PFSK-1 (cell line): Measurements from ENCODE around the gene UPF3B.

Experiments
- FOXP2 ChIP-seq: optimal IDR thresholded peaks from 2 replicates; pipeline ENCODE3; 2011; ENCODE audit warnings: borderline replicate concordance, control low read depth, inconsistent platforms; ENCODE audit not compliant: insufficient read depth; ENCODE audit errors: extremely low read length, extremely low read depth
- POLR2AphosphoS5 ChIP-seq: IDR thresholded peaks from 2 replicates; pipeline ENCODE4 v1.6.1; 2012; ENCODE audit warnings: low read depth, mild to moderate bottlenecking, control low read depth, low read length, moderate library complexity
- REST ChIP-seq, 2 experiments: IDR thresholded peaks; 2 replicates each; pipeline versions ENCODE4 v1.6.1 to v1.8.0; 2011 to 2012; ENCODE audit warnings: low read depth in 2 of 2, low read length in 2 of 2, control low read depth in 1 of 2, inconsistent platforms in 1 of 2, mild to moderate bottlenecking in 1 of 2, moderate library complexity in 1 of 2; ENCODE audit not compliant: insufficient read depth in 1 of 2
- SIN3A ChIP-seq: IDR thresholded peaks from 2 replicates; pipeline ENCODE4 v1.6.1; 2012; ENCODE audit warnings: mild to moderate bottlenecking, low read length, moderate library complexity, borderline replicate concordance; ENCODE audit not compliant: insufficient read depth
- TAF1 ChIP-seq: IDR thresholded peaks from 2 replicates; pipeline ENCODE4 v1.6.1; 2012; ENCODE audit warnings: low read length, control low read depth, borderline replicate concordance; ENCODE audit not compliant: insufficient read depth

The UPF3B gene

GRCh38 chrX:119828446-119828845 is 24.3 kb downstream of the UPF3B start:
- no peak for TF ChIP-seq TAF1
- no peak for TF ChIP-seq REST (IDR thresholded peaks at IDR 0.05; ENCODE audit: insufficient read depth in 1 of 2, low read depth in 2 of 2, low read length in 2 of 2)
- TF ChIP-seq SIN3A, result no peak
- no peak for TF ChIP-seq POLR2AphosphoS5
- TF ChIP-seq FOXP2, result no peak

- TF ChIP-seq FOXP2 (no peak), REST (IDR thresholded peaks at IDR 0.05; ENCODE audit: insufficient read depth in 1 of 2, low read depth in 2 of 2, low read length in 2 of 2) (no peak), SIN3A (no peak), TAF1 (no peak), POLR2AphosphoS5 (no peak)
These were observed 26.3 kb downstream of the UPF3B start for GRCh38 chrX:119826399-119826959.

- TF ChIP-seq REST (IDR thresholded peaks at IDR 0.05; ENCODE audit: insufficient read depth in 1 of 2, low read depth in 2 of 2, low read length in 2 of 2), result no peak
- TF ChIP-seq POLR2AphosphoS5, result no peak
- TF ChIP-seq SIN3A, result no peak
- TF ChIP-seq FOXP2, result no peak
- TF ChIP-seq TAF1, result no peak
These were observed 35.6 kb downstream of the UPF3B start for GRCh38 chrX:119817130-119817690.

- TF ChIP-seq SIN3A (no peak), REST (IDR thresholded peaks at IDR 0.05; ENCODE audit: insufficient read depth in 1 of 2, low read depth in 2 of 2, low read length in 2 of 2) (no peak), FOXP2 (no peak), POLR2AphosphoS5 (no peak), TAF1 (no peak)
These were observed 36.5 kb downstream of the UPF3B start for GRCh38 chrX:119816300-119816699.
